Fibroblast of lung (primary cell): Measurements from ENCODE around the gene GPRIN3.

Experiments used
- CTCF ChIP-seq, 2 donors: IDR thresholded peaks in 1 of 2; conservative IDR thresholded peaks in 1 of 2; 1 replicate in 1 of 2; 2 replicates in 1 of 2; pipeline ENCODE4 v1.5.1; 2011 to 2012; ENCODE audit warnings: low read length in 2 of 2, control low read depth in 1 of 2, inconsistent platforms in 1 of 2, low read depth in 1 of 2, mild to moderate bottlenecking in 1 of 2
- EZH2 ChIP-seq: IDR thresholded peaks from 2 replicates; pipeline ENCODE4 v1.5.1; 2012; ENCODE audit warnings: low read length, control low read depth, mild to moderate bottlenecking; ENCODE audit errors: missing control alignments

DNA sequence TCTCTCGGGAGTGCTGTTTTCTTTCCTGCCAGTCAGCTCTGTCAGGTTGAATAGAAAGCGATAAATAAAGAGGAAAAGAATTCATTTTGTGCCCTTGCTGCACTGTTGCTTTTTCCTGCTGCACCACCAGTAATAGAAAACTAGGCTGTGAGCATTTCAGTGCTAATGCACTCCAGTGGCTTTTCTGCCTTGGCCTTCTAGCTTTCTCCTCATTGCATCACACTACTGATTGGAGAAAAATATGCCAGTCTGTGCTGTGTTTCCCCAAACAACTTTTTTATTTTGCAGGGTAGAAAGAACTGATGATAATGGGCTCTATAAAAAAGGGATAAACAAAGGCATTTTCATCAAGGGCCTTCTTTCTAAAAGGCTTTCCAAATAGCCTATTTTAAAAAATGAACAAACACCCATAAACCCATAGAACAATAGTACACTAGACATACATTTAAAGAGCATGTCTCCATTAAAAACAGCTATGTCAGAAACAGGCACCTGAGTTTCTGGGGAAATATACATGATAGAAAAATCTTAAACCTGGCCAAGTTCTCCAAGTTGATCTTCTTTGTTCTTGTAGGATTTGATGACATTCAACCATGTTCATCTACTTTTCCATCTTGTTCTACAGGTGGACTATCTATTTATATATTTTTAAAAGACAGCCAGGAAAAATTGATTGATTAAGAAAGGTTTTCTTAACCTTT, 86.3 kb downstream of the GPRIN3 start:
- TF ChIP-seq CTCF (conservative IDR thresholded peaks at IDR 0.05 in 1 of 2, IDR thresholded peaks at IDR 0.05 in 1 of 2; ENCODE audit: low read depth in 1 of 2, low read length in 2 of 2) = no peak
- no peak for TF ChIP-seq EZH2
